Pancreas (tissue), 10 donors: ENCODE results near the gene MARF1. TPM values are rescaled to one million over a fixed set of nuclear protein-coding genes. Genes with fewer than 3 reads are reported as not detected.
"Not testable (repeated sequence)": the region's sequence is repeated elsewhere in the genome, so short reads cannot be mapped to it uniquely, and the experiment has no call there.

Experiments used
- ATAC-seq, 4 donors: fragments of 200-7000 bp; cut with Tn5 transposase; one replicate each; pipeline versions ENCODE4 v1.8.0 to v1.9.1; 2020; ENCODE audit warnings: mild to moderate bottlenecking in 4 of 4, moderate library complexity in 4 of 4
- DNase-seq, 6 donors: peaks; one replicate each; pipeline ENCODE4 v3.0.0-alpha.2; 2020
- FAIRE-seq: peaks from 2 replicates; lab custom pipeline; 2012; peaks lifted over from hg19 to GRCh38; lab: Jason Lieb, UNC
- H3K27ac ChIP-seq, 4 donors: fragments of 200-600 bp; sonication (generic); 1 replicate in 3 of 4; 2 replicates in 1 of 4; pipeline versions ENCODE4 v1.5.0 to v1.8.0; 2020
- H3K27me3 ChIP-seq, 4 donors: fragments of 200-600 bp; one replicate each; pipeline ENCODE4 v1.8.0; 2021
- H3K36me3 ChIP-seq, 3 donors: fragments of 200-600 bp; sonication (generic) in 1 of 3; one replicate each; pipeline versions ENCODE4 v1.5.0 to v1.8.0; 2020 to 2021
- H3K4me1 ChIP-seq, 3 donors: fragments of 200-600 bp; one replicate each; pipeline ENCODE4 v1.8.0; 2021
- H3K4me3 ChIP-seq, 4 donors: fragments of 200-600 bp; sonication (generic) in 2 of 4; one replicate each; pipeline versions ENCODE4 v1.5.0 to v1.8.0; 2020 to 2021
- H3K9me3 ChIP-seq, 4 donors: fragments of 200-600 bp; one replicate each; pipeline ENCODE4 v1.8.0; 2021
- WGBS, 2 donors: extraction: QIAGEN DNeasy Blood & Tissue Kit; methylation state at CpG; one replicate each; pipeline ENCODE4 v1.1.7; 2013; 5-methylcytosine and 5-hydroxymethylcytosine counted together
- intact Hi-C, 3 donors: fragments of 100-400 bp; cut with DNase I; formaldehyde crosslinking; loops; one replicate each; pipeline versions ENCODE4 v1.11.1 to v1.14.2; 2022
- polyA plus RNA-seq, 2 donors: library from polyadenylated mRNA; stranded (reverse); fragments of 200-250 nt; gene quantifications; one replicate each; pipeline ENCODE4 v1.2.3, GENCODE V29; 2013
- total RNA-seq, 6 donors: library from RNA; stranded (reverse); fragmentation: NEBNext Ultra II Directional in 4 of 6; extraction: Animal tissue kit (Norgen Biotek cat#: 25700) in 4 of 6; gene quantifications; one replicate each; pipeline versions ENCODE4 v1.2.1 to v1.2.4, GENCODE V29; 2021 to 2023
- TF ChIP-seq, protein P1 (sequence below), 4 donors: fragments of 200-600 bp; sonication (generic) in 3 of 4; IDR thresholded peaks; one replicate each; pipeline versions ENCODE4 v1.5.0 to v1.8.0; 2021; ENCODE audit warnings: antibody characterized with exemption in 4 of 4
- donor health status: healthy with polysubstance abuse.
- donor health status: DM: no; HTN: no; CAD: no; lungs with moderate emphysema.
- donor health status: DM: no; HTN: no; CAD: no.
- donor health status: control.
- donor health status: control.
- donor health status: Bipolar disorder and iron deficiency.
- donor health status: DM: yes; HTN: yes; CAD: no.
- donor health status: DM: no; HTN: no; CAD: no.
- donor health status: DM: no; HTN: no; CAD: no.
- donor health status: DM: yes; HTN: yes; CAD: no.

Gene MARF1, protein sequence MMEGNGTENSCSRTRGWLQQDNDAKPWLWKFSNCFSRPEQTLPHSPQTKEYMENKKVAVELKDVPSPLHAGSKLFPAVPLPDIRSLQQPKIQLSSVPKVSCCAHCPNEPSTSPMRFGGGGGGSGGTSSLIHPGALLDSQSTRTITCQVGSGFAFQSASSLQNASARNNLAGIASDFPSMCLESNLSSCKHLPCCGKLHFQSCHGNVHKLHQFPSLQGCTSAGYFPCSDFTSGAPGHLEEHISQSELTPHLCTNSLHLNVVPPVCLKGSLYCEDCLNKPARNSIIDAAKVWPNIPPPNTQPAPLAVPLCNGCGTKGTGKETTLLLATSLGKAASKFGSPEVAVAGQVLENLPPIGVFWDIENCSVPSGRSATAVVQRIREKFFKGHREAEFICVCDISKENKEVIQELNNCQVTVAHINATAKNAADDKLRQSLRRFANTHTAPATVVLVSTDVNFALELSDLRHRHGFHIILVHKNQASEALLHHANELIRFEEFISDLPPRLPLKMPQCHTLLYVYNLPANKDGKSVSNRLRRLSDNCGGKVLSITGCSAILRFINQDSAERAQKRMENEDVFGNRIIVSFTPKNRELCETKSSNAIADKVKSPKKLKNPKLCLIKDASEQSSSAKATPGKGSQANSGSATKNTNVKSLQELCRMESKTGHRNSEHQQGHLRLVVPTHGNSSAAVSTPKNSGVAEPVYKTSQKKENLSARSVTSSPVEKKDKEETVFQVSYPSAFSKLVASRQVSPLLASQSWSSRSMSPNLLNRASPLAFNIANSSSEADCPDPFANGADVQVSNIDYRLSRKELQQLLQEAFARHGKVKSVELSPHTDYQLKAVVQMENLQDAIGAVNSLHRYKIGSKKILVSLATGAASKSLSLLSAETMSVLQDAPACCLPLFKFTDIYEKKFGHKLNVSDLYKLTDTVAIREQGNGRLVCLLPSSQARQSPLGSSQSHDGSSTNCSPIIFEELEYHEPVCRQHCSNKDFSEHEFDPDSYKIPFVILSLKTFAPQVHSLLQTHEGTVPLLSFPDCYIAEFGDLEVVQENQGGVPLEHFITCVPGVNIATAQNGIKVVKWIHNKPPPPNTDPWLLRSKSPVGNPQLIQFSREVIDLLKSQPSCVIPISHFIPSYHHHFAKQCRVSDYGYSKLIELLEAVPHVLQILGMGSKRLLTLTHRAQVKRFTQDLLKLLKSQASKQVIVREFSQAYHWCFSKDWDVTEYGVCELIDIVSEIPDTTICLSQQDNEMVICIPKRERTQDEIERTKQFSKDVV (N-terminal part only)
- 10 to 100 TPM; 31.7 to 65.3 (median 45.4) TPM for total RNA-seq
- polyA plus RNA-seq: 10 to 100 TPM; 17.3 to 20.6 TPM

DNA sequence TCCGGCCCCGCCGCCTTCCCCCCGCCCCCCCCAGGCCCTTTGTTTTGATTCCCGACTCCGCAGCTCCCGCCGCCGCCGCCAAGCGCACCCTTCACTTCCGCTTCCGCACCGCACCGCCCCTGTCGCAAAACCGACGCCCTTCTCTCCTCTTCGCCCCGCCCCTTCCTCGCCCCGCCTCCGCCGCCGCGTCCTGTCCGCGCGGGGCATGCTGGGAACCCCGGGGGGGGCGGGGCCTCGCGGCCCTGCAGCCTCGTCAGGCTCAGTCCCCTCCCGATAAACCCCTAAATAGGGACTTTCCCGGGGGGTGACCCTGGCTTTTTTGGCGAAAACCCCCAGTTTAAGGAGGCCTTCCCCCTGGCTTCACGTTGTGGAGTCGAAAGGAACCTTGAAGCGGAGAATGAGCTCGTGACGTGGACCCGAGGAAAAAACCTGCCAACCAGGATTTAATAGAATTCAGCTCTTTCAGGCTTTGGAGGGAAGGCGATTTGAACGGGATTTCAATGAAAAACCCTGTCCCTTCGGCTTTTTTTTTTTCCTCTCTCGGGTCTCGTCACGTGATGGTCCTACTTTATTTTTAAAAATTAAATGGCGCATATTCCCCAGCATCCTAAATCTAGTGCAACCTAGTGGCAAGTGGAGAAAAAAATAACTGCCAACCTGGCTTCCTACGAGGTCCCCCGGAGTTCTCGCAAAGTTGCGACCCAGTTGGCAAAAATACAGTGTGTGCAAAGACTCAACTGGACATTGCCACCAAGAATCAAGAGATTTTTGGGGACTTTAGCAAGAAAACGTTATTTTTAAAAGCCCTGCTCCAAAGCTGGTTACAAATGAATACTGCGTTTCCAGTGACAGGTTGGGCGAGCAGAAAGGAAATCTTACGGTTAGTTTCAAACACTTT is at the start of gene MARF1:
Gene MARF1 (minus strand): TSS at position 107 of the 898 bp plus-strand sequence. CDS start 3,921 bp downstream, outside the sequence.
- DNase-seq (peak; percentile 99 to 100 (median 99)), ATAC-seq (peak; percentile 94 to 98 (median 96)), FAIRE-seq (no peak)
- intact Hi-C loops: no loop called here
- Histone ChIP-seq H3K9me3 (no peaks in the 10 kb centered on the region), H3K27ac (peak within 1 kb of the TSS; percentile 93 to 99 (median 97)), H3K27me3 (no peaks in the 10 kb centered on the region), H3K4me1 (peaks cover 16 to 23% (median 19%) of the 10 kb centered on the region in 3 donors), H3K36me3 (peaks cover 0 to 7% (median 2%) of the 10 kb centered on the region in 3 donors), H3K4me3 (peak within 1 kb of the TSS; percentile 77 to 92 (median 88))
- TF ChIP-seq, protein P1, sequence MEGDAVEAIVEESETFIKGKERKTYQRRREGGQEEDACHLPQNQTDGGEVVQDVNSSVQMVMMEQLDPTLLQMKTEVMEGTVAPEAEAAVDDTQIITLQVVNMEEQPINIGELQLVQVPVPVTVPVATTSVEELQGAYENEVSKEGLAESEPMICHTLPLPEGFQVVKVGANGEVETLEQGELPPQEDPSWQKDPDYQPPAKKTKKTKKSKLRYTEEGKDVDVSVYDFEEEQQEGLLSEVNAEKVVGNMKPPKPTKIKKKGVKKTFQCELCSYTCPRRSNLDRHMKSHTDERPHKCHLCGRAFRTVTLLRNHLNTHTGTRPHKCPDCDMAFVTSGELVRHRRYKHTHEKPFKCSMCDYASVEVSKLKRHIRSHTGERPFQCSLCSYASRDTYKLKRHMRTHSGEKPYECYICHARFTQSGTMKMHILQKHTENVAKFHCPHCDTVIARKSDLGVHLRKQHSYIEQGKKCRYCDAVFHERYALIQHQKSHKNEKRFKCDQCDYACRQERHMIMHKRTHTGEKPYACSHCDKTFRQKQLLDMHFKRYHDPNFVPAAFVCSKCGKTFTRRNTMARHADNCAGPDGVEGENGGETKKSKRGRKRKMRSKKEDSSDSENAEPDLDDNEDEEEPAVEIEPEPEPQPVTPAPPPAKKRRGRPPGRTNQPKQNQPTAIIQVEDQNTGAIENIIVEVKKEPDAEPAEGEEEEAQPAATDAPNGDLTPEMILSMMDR (IDR thresholded peaks at IDR 0.05): peak in 3 of 4 donors; percentile 8 to 25 (median 21)
- WGBS, 2 donors: 1% methylated on average over 52 to 58 of the region's 58 CpGs

DNA sequence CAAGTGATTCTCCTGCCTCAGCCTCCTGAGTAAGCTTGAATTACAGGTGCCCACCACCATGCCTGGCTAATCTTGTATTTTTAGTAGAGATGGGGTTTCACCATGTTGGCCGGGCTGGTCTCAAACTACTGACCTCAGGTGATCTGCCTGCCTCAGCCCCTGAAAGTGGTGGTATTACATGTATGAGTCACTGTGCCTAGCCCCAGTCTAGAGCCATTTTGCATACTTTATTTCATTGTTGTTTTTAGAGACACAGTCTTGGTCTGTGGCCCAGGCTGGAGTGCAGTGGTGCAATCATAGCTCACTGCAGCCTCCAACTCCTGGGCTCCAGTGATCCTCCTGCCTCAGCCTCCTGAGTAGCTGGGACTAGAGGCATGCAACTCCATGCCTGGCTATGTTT is 49.6 kb upstream of the MARF1 start:
- H3K4me3 ChIP-seq, H3K27ac ChIP-seq, DNase-seq, FAIRE-seq, intact Hi-C loops, ATAC-seq, H3K9me3 ChIP-seq, H3K27me3 ChIP-seq, H3K4me1 ChIP-seq: not testable (repeated sequence)
- peaks cover 0 to 19% (median 8%) of the 10 kb centered on the region in 3 donors for H3K36me3 ChIP-seq
- WGBS, 2 donors: 97 to 100% methylated on average over 1 of the region's 1 CpG

DNA sequence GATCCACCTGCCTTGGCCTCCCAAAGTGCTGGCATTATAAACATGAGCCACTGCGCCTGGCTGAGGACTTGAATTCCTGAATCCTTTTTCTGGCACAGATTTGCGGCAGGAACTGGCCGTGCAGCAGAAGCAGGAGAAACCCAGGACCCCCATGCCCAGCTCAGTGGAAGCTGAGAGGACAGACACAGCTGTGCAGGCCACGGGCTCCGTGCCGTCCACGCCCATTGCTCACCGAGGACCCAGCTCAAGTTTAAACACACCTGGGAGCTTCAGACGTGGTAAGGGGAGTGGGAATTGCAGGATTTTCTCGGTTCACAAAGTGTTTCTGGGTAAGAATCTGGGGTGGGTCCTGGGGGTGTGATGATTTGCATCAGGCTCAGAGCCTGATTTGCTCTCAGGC is 48.1 kb upstream of the MARF1 start:
- ATAC-seq: no peak
- Histone ChIP-seq H3K36me3 (peaks cover 0 to 24% (median 0%) of the 10 kb centered on the region in 3 donors), H3K4me3 (no peak overlapping the region), H3K27me3 (no peaks in the 10 kb centered on the region), H3K4me1 (no peaks in the 10 kb centered on the region), H3K27ac (no peak overlapping the region), H3K9me3 (no peaks in the 10 kb centered on the region)
- intact Hi-C loops: no loop called here
- no peak for FAIRE-seq
- 93 to 96% methylated on average over 10 of the region's 10 CpGs for WGBS, 2 donors
- TF ChIP-seq, protein P1 (IDR thresholded peaks at IDR 0.05): no peak
- DNase-seq: no peak

DNA sequence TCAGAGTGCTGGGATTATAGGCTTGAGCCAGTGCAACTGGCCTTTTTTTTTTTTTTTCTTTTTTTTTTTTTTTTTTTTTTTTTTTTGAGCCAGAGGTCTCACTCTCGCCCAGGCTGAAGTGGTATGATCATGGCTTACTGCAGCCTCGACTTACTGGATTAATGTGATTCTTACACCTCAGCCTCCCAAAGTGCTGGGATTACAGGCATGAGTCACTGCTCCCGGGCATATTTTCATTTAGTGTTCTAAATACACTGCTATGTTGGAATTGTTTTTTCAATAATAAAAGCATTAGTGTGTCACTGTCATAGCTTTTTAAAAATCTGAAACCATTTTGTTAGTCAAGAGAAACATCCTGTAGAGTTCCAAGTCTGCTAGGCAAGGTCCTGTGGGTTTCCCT is 47.3 kb upstream of the MARF1 start:
- no peak overlapping the region for H3K4me3 ChIP-seq
- intact Hi-C loops: no loop called here
- no peaks in the 10 kb centered on the region for H3K9me3 ChIP-seq
- ATAC-seq (no peak), FAIRE-seq (no peak), DNase-seq (no peak)
- no peaks in the 10 kb centered on the region for H3K4me1 ChIP-seq
- 87 to 95% methylated on average over 3 of the region's 3 CpGs for WGBS, 2 donors
- H3K36me3 ChIP-seq: peaks cover 0 to 24% (median 0%) of the 10 kb centered on the region in 3 donors
- H3K27ac ChIP-seq: no peak overlapping the region
- H3K27me3 ChIP-seq: no peaks in the 10 kb centered on the region
- TF ChIP-seq, protein P1 (IDR thresholded peaks at IDR 0.05): no peak
